Stomach (tissue), 9 donors: Measurements from ENCODE around the gene OR2B2. TPM values are rescaled to one million over a fixed set of nuclear protein-coding genes. Genes with fewer than 3 reads are reported as not detected.

ENCODE experiments used
- DNase-seq, 2 donors: peaks; one replicate each; pipeline versions ENCODE4 v3.0.0 to v3.0.0-alpha.2; 2013 to 2019
- H3K27ac ChIP-seq, 5 donors: fragments of 200-600 bp in 4 of 5; sonication (generic) in 4 of 5; one replicate each; pipeline ENCODE4 v1.5.1; 2013 to 2019; ENCODE audit warnings: mild to moderate bottlenecking in 1 of 5, moderate library complexity in 1 of 5
- H3K27me3 ChIP-seq, 3 donors: fragments of 200-600 bp; sonication (generic); one replicate each; pipeline ENCODE4 v1.5.1; 2017 to 2019; ENCODE audit warnings: mixed run types in 1 of 3
- H3K36me3 ChIP-seq, 4 donors: fragments of 200-600 bp; sonication (generic); 1 replicate in 3 of 4; 2 replicates in 1 of 4; pipeline ENCODE4 v1.5.1; 2016 to 2019
- H3K4me1 ChIP-seq, 4 donors: fragments of 200-600 bp; sonication (generic); one replicate each; pipeline ENCODE4 v1.5.1; 2016 to 2019
- H3K4me3 ChIP-seq, 4 donors: fragments of 200-600 bp; sonication (generic) in 3 of 4; one replicate each; pipeline ENCODE4 v1.5.1; 2016 to 2019; ENCODE audit warnings: mild to moderate bottlenecking in 1 of 4
- H3K9me3 ChIP-seq, 4 donors: fragments of 200-600 bp; sonication (generic); one replicate each; pipeline ENCODE4 v1.5.1; 2016 to 2019
- EP300 ChIP-seq: sonication (generic); formaldehyde crosslinking; IDR thresholded peaks from one replicate; pipeline ENCODE4 v1.6.1; 2017; ENCODE audit warnings: antibody characterized with exemption
- POLR2A ChIP-seq, 4 donors: fragments of 450-650 bp; IDR thresholded peaks; one replicate each; pipeline ENCODE4 v1.6.1; 2016; ENCODE audit warnings: antibody characterized with exemption in 4 of 4, control low read depth in 2 of 4, mild to moderate bottlenecking in 1 of 4, moderate library complexity in 1 of 4
- POLR2AphosphoS5 ChIP-seq, 3 donors: sonication (generic); formaldehyde crosslinking; IDR thresholded peaks; one replicate each; pipeline ENCODE4 v1.6.1; 2016; ENCODE audit warnings: antibody characterized with exemption in 3 of 3
- WGBS, 5 donors: extraction: QIAGEN DNeasy Blood & Tissue Kit in 3 of 5; methylation state at CpG; one replicate each; pipeline versions ENCODE4 v1.1.5 to v1.1.7; 2013 to 2018; 5-methylcytosine and 5-hydroxymethylcytosine counted together
- intact Hi-C: fragments of 100-400 bp; cut with DNase I; formaldehyde crosslinking; loops from one replicate; pipeline ENCODE4 v1.15.1; 2023; ENCODE audit warnings: low total_unique reads
- polyA plus RNA-seq, 3 donors: library from polyadenylated mRNA; stranded (reverse); fragments of 200-250 nt; gene quantifications; one replicate each; pipeline ENCODE4 v1.2.3, GENCODE V29; 2013
- total RNA-seq, 5 donors: library from RNA; depleted of rRNA; stranded (reverse); fragments of >200 nt; gene quantifications; one replicate each; pipeline versions ENCODE4 v1.1.0 to v1.2.3, GENCODE V29; 2014 to 2016
- TF ChIP-seq, protein P1 (sequence below), 7 experiments: fragments of 450-650 bp in 4 of 7; fragments of 200-600 bp in 3 of 7; sonication (generic) in 3 of 7; IDR thresholded peaks; one replicate each; pipeline ENCODE4 v1.5.1; 2016 to 2019; ENCODE audit warnings: antibody characterized with exemption in 7 of 7, control low read depth in 2 of 7, mild to moderate bottlenecking in 1 of 7
- donor health status: healthy with polysubstance abuse.
- donor health status: Bipolar disorder and iron deficiency.
- donor health status: healthy.

Gene OR2B2
- total and polyA plus RNA-seq, 8 donors: not detected

DNA sequence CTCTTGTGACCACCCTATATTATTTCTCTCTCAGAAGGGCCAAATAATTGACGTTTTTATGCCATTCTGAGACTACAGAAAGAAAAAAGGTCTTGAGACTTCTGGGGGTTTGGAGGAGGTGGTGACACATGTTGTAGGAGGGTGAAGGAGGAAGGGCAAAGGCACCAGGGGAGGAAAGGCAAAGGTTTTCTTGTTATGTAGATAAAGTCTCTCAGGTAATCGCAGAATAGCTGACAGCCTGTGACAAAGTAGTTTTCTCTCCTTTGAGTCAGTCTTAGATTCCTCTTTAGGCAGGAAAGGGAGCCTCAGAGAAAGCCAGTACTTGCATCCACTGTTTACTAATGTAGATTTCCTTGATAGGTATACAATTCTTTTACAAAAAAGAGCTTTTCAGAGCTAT lies 23.6 kb downstream of the OR2B2 start:
- no peak overlapping the region for H3K4me3 ChIP-seq
- H3K27ac ChIP-seq: no peak overlapping the region
- peaks cover 0 to 73% (median 0%) of the 10 kb centered on the region in 3 donors for H3K27me3 ChIP-seq
- 70 to 84% (median 76%) methylated on average over 2 of the region's 2 CpGs for WGBS, 5 donors
- no peak for DNase-seq
- no peaks in the 10 kb centered on the region for H3K36me3 ChIP-seq
- no peaks in the 10 kb centered on the region for H3K9me3 ChIP-seq
- peaks cover 11 to 38% (median 25%) of the 10 kb centered on the region in 4 donors for H3K4me1 ChIP-seq
- TF ChIP-seq, protein P1, sequence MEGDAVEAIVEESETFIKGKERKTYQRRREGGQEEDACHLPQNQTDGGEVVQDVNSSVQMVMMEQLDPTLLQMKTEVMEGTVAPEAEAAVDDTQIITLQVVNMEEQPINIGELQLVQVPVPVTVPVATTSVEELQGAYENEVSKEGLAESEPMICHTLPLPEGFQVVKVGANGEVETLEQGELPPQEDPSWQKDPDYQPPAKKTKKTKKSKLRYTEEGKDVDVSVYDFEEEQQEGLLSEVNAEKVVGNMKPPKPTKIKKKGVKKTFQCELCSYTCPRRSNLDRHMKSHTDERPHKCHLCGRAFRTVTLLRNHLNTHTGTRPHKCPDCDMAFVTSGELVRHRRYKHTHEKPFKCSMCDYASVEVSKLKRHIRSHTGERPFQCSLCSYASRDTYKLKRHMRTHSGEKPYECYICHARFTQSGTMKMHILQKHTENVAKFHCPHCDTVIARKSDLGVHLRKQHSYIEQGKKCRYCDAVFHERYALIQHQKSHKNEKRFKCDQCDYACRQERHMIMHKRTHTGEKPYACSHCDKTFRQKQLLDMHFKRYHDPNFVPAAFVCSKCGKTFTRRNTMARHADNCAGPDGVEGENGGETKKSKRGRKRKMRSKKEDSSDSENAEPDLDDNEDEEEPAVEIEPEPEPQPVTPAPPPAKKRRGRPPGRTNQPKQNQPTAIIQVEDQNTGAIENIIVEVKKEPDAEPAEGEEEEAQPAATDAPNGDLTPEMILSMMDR (IDR thresholded peaks at IDR 0.05): no peak
- TF ChIP-seq POLR2A (IDR thresholded peaks at IDR 0.05) (no peak), POLR2AphosphoS5 (IDR thresholded peaks at IDR 0.05) (no peak), EP300 (no peak)
- intact Hi-C loops: no loop called here

DNA sequence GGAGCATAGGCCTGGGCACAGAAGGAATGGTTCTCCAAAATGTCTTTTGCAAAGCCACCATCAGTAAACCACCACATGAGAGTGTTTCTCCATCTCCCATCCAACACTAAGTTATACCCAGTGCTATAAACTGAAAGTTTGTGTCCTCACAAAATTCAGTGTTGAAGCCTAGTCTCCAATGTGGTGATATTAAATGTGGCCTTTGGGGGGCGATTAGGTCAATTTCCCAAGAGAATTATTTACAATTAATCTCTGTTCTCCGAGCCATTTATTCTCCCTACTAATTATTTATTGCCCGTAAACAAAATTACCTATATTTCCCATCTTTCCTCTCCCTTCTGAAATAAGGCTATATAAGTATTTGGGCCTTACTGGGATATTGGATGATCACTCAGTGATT lies 26.1 kb downstream of the OR2B2 start:
- WGBS, 5 donors: 77 to 90% (median 83%) methylated on average over 3 of the region's 3 CpGs
- no peak overlapping the region for H3K27ac ChIP-seq
- H3K27me3 ChIP-seq: peaks cover 0 to 56% (median 0%) of the 10 kb centered on the region in 3 donors
- H3K36me3 ChIP-seq: no peaks in the 10 kb centered on the region
- H3K4me1 ChIP-seq: peaks cover 6 to 13% (median 9%) of the 10 kb centered on the region in 4 donors
- DNase-seq: no peak
- TF ChIP-seq EP300 (no peak), POLR2A (IDR thresholded peaks at IDR 0.05) (no peak), POLR2AphosphoS5 (IDR thresholded peaks at IDR 0.05) (no peak)
- TF ChIP-seq, protein P1 (IDR thresholded peaks at IDR 0.05): no peak
- intact Hi-C loops: no loop called here
- H3K4me3 ChIP-seq: no peak overlapping the region
- no peaks in the 10 kb centered on the region for H3K9me3 ChIP-seq

DNA sequence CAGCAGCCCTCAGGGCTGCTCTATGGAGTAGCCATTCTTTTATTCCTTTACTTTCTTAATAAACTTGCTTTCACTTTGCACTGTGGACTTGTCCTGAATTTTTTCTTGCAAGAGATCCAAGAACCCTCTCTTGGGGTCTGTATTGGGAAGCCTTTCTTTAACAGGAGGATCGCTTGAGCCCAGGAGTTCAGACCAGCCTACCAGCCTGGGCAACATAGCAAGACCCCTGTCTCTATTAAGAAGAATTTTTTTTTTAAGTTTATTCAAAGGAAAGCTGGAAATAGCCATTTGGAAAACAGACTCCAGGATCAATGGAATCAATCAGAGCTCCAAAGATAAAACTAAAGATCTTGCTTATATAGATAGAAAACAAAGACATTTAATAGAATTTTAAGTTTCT lies 29.1 kb downstream of the OR2B2 start:
- Histone ChIP-seq H3K27ac (no peak overlapping the region), H3K4me3 (no peak overlapping the region), H3K9me3 (no peaks in the 10 kb centered on the region), H3K4me1 (no peaks in the 10 kb centered on the region), H3K27me3 (peaks cover 0 to 32% (median 0%) of the 10 kb centered on the region in 3 donors), H3K36me3 (no peaks in the 10 kb centered on the region)
- TF ChIP-seq, protein P1 (IDR thresholded peaks at IDR 0.05): no peak
- no peak for TF ChIP-seq POLR2A (IDR thresholded peaks at IDR 0.05)
- no peak for TF ChIP-seq EP300
- no peak for TF ChIP-seq POLR2AphosphoS5 (IDR thresholded peaks at IDR 0.05)
- 92 to 98% (median 95%) methylated on average over 1 of the region's 1 CpG for WGBS, 5 donors
- DNase-seq: no peak
- intact Hi-C loops: no loop called here

DNA sequence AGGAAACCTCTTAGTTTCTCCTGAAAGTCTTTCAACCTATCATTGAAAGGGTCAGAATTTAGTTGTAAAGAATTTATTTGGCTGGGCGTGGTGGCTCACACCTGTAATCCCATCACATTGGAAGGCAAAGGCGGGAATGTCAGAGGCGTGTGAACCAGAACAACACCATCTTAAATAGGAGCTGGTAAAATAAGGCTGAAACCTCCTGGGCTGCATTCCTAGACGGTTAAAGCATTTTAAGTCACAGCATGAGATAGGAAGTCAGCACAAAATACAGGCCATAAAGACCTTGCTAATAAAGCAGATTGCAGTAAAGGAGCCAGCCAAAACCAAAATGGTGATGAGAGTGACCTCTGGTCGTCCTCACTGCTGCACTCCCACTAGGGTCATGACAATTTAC lies 29.6 kb downstream of the OR2B2 start:
- no peak for DNase-seq
- WGBS, 5 donors: 77 to 88% (median 87%) methylated on average over 5 of the region's 5 CpGs
- no peak for TF ChIP-seq POLR2A (IDR thresholded peaks at IDR 0.05)
- TF ChIP-seq, protein P1 (IDR thresholded peaks at IDR 0.05): no peak
- no peak for TF ChIP-seq EP300
- no peak for TF ChIP-seq POLR2AphosphoS5 (IDR thresholded peaks at IDR 0.05)
- no peak overlapping the region for H3K4me3 ChIP-seq
- intact Hi-C loops: no loop called here
- H3K36me3 ChIP-seq: no peaks in the 10 kb centered on the region
- H3K27ac ChIP-seq: no peak overlapping the region
- peaks cover 0 to 27% (median 0%) of the 10 kb centered on the region in 3 donors for H3K27me3 ChIP-seq
- no peaks in the 10 kb centered on the region for H3K4me1 ChIP-seq
- no peaks in the 10 kb centered on the region for H3K9me3 ChIP-seq
